Activated T-cell treated with anti-CD3 and anti-CD28 coated beads for 24 hours (primary cell): ENCODE measurements around the gene RNF121.

ENCODE experiments used
- DNase-seq: peaks from one replicate; pipeline ENCODE4 v3.0.0-alpha.2; 2020; ENCODE audit warnings: low read depth

RNF121 gene

GRCh38 chr11:72005347-72006260 is 76.8 kb downstream of the RNF121 start:
- no peak for DNase-seq

GRCh38 chr11:72006309-72007088 is 77.7 kb downstream of the RNF121 start:
- DNase-seq, result no peak

- DNase-seq, result no peak
These were observed 78.2 kb downstream of the RNF121 start for GRCh38 chr11:72007089-72007476.

GRCh38 chr11:72007587-72007986 is 78.7 kb downstream of the RNF121 start:
- no peak for DNase-seq

- no peak for DNase-seq
These were observed 79.9 kb downstream of the RNF121 start for GRCh38 chr11:72008728-72009127.

GRCh38 chr11:72009156-72009555 is 80.3 kb downstream of the RNF121 start:
- no peak for DNase-seq

- no peak for DNase-seq
These were observed 81.8 kb downstream of the RNF121 start for GRCh38 chr11:72010529-72011233.

GRCh38 chr11:72012091-72012630 is 83.3 kb downstream of the RNF121 start:
- DNase-seq, result no peak

- no peak for DNase-seq
These were observed 84.3 kb downstream of the RNF121 start for GRCh38 chr11:72012897-72013721.

- DNase-seq, result no peak
These were observed 85.2 kb downstream of the RNF121 start for GRCh38 chr11:72013765-72014711.

- DNase-seq, result no peak
These were observed 86.0 kb downstream of the RNF121 start for GRCh38 chr11:72014761-72015320.

GRCh38 chr11:72015511-72016061 is 86.7 kb downstream of the RNF121 start:
- no peak for DNase-seq

GRCh38 chr11:72018171-72018570 is 89.3 kb downstream of the RNF121 start:
- DNase-seq, result no peak

GRCh38 chr11:72023335-72023734 is 94.5 kb downstream of the RNF121 start:
- DNase-seq, result no peak

- no peak for DNase-seq
These were observed 95.4 kb downstream of the RNF121 start for GRCh38 chr11:72024069-72024754.

- no peak for DNase-seq
These were observed 97.2 kb downstream of the RNF121 start for GRCh38 chr11:72026090-72026489.

GRCh38 chr11:72030472-72031045 is 101.7 kb downstream of the RNF121 start:
- DNase-seq, result no peak

- DNase-seq, result no peak
These were observed 107.8 kb downstream of the RNF121 start for GRCh38 chr11:72036687-72037086.
